ENCODE data around the gene NAT10. TPM values are rescaled to one million over a fixed set of nuclear protein-coding genes. Genes with fewer than 3 reads are reported as not detected.

NAT10 gene
- polyA plus RNA-seq, 1 donor from 2014 or later = 12.7 TPM

DNA sequence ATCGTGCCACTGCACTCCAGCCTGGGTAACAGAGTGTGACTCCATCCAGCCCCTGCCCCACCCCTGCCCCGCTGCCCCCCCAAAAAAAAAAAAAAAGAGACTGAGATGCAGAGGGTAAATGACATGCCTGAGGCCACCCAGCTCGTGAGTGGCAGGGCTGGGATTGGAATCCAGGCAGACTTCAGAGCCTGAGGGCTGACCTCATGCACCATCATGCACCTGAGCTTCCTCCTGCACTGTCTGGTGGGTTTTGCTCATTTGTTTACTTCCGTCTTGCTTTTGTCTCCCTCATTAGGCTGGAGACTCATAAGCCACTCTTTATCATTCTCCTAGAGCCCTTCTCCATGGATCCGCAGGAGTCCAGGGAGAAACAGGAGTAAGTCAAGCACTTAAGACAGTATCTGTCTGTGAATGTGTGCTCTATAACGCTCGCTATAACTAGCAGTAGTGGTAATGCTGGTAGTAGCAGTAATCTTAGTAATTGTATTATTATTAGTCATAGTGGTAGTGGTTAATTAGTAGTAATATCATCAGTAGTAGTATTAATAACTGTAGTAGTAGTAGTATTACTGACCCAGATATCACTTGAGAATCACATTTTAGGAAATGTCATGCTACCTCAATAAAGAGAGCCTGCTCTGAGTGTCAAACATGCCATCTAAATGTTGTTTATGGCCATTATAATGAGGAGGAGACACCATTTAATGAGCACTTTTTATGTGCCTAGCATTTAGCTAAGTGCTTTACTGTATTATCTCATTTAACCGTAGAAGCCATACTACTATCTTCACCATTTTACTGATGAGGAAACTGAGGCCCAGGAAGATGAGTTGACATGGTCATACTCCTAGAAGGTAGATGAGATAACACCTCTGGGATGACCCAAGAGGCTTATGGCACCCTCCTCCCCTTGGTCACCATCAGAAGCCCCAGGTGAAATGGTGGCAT is 85.0 kb downstream of the NAT10 start:
- Histone ChIP-seq H3K9ac (ENCODE audit: low read length) (no peak overlapping the region), H3K4me2 (ENCODE audit: low read length) (no peak overlapping the region), H3K36me3 (ENCODE audit: insufficient read depth, low read length) (no peaks in the 10 kb centered on the region), H4K20me1 (ENCODE audit: insufficient read depth) (no peaks in the 10 kb centered on the region), H3K9me3 (ENCODE audit: low read length) (no peaks in the 10 kb centered on the region), H3K27me3 (ENCODE audit: insufficient read depth, low read depth, low read length) (no peaks in the 10 kb centered on the region), H3K27ac (ENCODE audit: low read length) (no peak overlapping the region), H3K9me2 (ENCODE audit: insufficient read depth, low read length) (no peaks in the 10 kb centered on the region), H3K4me3 (ENCODE audit: low read length) (no peak overlapping the region), H2AFZ (ENCODE audit: low read depth, low read length) (no peak overlapping the region), H3F3A (ENCODE audit: insufficient read depth, low read length, poor library complexity, severe bottlenecking) (no peaks in the 10 kb centered on the region), H3K79me2 (replicated peaks; ENCODE audit: insufficient read depth, low read length) (no peaks in the 10 kb centered on the region)
- TF ChIP-seq EZH2 (IDR thresholded peaks at IDR 0.05; ENCODE audit: borderline replicate concordance, insufficient read depth, low read length, poor library complexity, severe bottlenecking) (no peak), TAF1 (IDR thresholded peaks at IDR 0.05; ENCODE audit: low read depth) (no peak), RAD21 (conservative IDR thresholded peaks at IDR 0.05) (no peak), SMC3 (conservative IDR thresholded peaks at IDR 0.05; ENCODE audit: poor library complexity) (no peak)
- TF ChIP-seq, protein P1, sequence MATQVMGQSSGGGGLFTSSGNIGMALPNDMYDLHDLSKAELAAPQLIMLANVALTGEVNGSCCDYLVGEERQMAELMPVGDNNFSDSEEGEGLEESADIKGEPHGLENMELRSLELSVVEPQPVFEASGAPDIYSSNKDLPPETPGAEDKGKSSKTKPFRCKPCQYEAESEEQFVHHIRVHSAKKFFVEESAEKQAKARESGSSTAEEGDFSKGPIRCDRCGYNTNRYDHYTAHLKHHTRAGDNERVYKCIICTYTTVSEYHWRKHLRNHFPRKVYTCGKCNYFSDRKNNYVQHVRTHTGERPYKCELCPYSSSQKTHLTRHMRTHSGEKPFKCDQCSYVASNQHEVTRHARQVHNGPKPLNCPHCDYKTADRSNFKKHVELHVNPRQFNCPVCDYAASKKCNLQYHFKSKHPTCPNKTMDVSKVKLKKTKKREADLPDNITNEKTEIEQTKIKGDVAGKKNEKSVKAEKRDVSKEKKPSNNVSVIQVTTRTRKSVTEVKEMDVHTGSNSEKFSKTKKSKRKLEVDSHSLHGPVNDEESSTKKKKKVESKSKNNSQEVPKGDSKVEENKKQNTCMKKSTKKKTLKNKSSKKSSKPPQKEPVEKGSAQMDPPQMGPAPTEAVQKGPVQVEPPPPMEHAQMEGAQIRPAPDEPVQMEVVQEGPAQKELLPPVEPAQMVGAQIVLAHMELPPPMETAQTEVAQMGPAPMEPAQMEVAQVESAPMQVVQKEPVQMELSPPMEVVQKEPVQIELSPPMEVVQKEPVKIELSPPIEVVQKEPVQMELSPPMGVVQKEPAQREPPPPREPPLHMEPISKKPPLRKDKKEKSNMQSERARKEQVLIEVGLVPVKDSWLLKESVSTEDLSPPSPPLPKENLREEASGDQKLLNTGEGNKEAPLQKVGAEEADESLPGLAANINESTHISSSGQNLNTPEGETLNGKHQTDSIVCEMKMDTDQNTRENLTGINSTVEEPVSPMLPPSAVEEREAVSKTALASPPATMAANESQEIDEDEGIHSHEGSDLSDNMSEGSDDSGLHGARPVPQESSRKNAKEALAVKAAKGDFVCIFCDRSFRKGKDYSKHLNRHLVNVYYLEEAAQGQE (IDR thresholded peaks at IDR 0.05; ENCODE audit: borderline replicate concordance) = no peak

DNA sequence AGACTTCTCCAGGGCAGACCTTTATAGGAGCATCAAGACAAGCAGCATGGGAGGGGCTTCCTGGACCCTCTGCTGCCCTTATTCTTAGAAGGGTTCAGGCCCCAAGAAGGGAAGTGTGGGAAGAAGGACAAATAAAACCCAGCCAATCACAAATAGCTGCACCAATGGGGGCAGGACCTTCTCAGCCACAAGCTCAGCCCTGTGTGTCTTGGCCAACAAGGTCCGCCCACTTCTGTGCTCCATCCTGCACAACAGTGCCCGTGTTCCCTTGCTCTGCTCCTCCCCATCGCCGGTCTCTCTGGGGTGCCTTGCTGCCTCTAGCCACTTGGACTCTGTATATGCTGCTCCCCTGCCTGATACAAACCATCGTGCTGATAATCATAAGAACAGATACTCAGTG is 86.1 kb downstream of the NAT10 start:
- Histone ChIP-seq H3K27ac (ENCODE audit: low read length) (no peak overlapping the region), H3K79me2 (replicated peaks; ENCODE audit: insufficient read depth, low read length) (no peaks in the 10 kb centered on the region), H4K20me1 (ENCODE audit: insufficient read depth) (no peaks in the 10 kb centered on the region), H3K27me3 (ENCODE audit: insufficient read depth, low read depth, low read length) (no peaks in the 10 kb centered on the region), H3K4me2 (ENCODE audit: low read length) (no peak overlapping the region), H3K9me2 (ENCODE audit: insufficient read depth, low read length) (no peaks in the 10 kb centered on the region), H3K9ac (ENCODE audit: low read length) (no peak overlapping the region), H3K9me3 (ENCODE audit: low read length) (no peaks in the 10 kb centered on the region), H3K4me3 (ENCODE audit: low read length) (no peak overlapping the region), H3F3A (ENCODE audit: insufficient read depth, low read length, poor library complexity, severe bottlenecking) (no peaks in the 10 kb centered on the region), H2AFZ (ENCODE audit: low read depth, low read length) (no peak overlapping the region), H3K36me3 (ENCODE audit: insufficient read depth, low read length) (no peaks in the 10 kb centered on the region)
- no peak for TF ChIP-seq RAD21 (conservative IDR thresholded peaks at IDR 0.05)
- no peak for TF ChIP-seq TAF1 (IDR thresholded peaks at IDR 0.05; ENCODE audit: low read depth)
- TF ChIP-seq, protein P1 (IDR thresholded peaks at IDR 0.05; ENCODE audit: borderline replicate concordance) = no peak
- no peak for TF ChIP-seq MXI1 (conservative IDR thresholded peaks at IDR 0.05; ENCODE audit: poor library complexity, severe bottlenecking)
- TF ChIP-seq POLR2AphosphoS5 (IDR thresholded peaks at IDR 0.05) = no peak
- TF ChIP-seq EP300 (conservative IDR thresholded peaks at IDR 0.05; ENCODE audit: poor library complexity, severe bottlenecking) = no peak
- no peak for TF ChIP-seq SMC3 (conservative IDR thresholded peaks at IDR 0.05; ENCODE audit: poor library complexity)
- no peak for TF ChIP-seq EZH2 (IDR thresholded peaks at IDR 0.05; ENCODE audit: borderline replicate concordance, insufficient read depth, low read length, poor library complexity, severe bottlenecking)
- TF ChIP-seq, protein P2, sequence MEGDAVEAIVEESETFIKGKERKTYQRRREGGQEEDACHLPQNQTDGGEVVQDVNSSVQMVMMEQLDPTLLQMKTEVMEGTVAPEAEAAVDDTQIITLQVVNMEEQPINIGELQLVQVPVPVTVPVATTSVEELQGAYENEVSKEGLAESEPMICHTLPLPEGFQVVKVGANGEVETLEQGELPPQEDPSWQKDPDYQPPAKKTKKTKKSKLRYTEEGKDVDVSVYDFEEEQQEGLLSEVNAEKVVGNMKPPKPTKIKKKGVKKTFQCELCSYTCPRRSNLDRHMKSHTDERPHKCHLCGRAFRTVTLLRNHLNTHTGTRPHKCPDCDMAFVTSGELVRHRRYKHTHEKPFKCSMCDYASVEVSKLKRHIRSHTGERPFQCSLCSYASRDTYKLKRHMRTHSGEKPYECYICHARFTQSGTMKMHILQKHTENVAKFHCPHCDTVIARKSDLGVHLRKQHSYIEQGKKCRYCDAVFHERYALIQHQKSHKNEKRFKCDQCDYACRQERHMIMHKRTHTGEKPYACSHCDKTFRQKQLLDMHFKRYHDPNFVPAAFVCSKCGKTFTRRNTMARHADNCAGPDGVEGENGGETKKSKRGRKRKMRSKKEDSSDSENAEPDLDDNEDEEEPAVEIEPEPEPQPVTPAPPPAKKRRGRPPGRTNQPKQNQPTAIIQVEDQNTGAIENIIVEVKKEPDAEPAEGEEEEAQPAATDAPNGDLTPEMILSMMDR (IDR thresholded peaks at IDR 0.05; ENCODE audit: poor library complexity, severe bottlenecking) = no peak

Measured in neural cell (in vitro differentiated cells).